GM12801 (cell line): Measurements from ENCODE around the gene ABHD8.

Experiments used
- TF ChIP-seq, protein P1 (sequence below): IDR thresholded peaks from one replicate; pipeline ENCODE4 v1.5.1; 2011; ENCODE audit warnings: control low read depth; ENCODE audit not compliant: insufficient read length; ENCODE audit errors: extremely low read depth

ABHD8 gene

DNA sequence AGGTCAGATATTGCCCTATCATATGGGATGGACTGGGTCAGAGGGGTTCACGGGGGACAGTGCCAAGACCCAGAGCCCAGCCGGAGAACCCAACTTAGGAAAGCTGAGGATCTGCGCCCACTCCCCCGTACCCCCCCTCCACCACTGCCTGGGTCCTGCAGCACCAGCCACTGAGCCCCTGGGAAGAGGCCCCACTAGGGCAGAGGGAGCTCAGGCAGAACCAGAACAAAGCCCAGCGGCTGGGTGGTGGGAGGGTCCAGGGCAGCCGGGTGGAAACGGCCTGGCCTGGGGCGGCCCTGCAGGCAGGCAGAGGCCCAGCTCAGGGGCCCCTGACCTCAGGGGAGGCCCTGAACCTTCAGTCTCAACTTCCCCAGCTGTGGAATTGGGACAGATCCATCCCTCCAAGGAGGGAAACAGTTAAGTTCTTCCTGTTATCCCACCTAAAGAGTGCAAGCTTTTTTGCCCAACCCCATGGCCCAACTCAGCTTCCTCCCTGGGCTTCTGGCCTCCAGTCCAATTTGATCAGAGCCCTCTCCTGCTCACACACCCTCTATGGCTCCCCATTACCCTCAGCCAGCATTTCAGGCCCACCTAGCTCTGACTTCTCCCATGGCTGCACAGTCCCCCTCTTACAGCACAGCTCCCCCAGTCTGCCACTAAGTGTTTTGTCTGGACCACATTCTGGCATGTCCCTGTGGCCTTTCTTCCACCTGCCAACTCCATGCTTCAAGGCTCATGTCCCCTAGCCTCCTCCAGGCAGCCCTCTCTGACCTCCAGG is 60.6 kb downstream of the ABHD8 start:
- TF ChIP-seq, protein P1, sequence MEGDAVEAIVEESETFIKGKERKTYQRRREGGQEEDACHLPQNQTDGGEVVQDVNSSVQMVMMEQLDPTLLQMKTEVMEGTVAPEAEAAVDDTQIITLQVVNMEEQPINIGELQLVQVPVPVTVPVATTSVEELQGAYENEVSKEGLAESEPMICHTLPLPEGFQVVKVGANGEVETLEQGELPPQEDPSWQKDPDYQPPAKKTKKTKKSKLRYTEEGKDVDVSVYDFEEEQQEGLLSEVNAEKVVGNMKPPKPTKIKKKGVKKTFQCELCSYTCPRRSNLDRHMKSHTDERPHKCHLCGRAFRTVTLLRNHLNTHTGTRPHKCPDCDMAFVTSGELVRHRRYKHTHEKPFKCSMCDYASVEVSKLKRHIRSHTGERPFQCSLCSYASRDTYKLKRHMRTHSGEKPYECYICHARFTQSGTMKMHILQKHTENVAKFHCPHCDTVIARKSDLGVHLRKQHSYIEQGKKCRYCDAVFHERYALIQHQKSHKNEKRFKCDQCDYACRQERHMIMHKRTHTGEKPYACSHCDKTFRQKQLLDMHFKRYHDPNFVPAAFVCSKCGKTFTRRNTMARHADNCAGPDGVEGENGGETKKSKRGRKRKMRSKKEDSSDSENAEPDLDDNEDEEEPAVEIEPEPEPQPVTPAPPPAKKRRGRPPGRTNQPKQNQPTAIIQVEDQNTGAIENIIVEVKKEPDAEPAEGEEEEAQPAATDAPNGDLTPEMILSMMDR: no peak
